Measurements from ENCODE around the gene TRIM26.

TRIM26 gene

GRCh38 chr6:30211306-30211705, 1.9 kb downstream of the TRIM26 start:
- H3K9ac ChIP-seq (ENCODE audit: low read depth, low read length) = no peak overlapping the region
- no peaks in the 10 kb centered on the region for H3K9me3 ChIP-seq (ENCODE audit: control insufficient read depth, insufficient read depth, low read length)
- no peak overlapping the region for H3K27ac ChIP-seq (ENCODE audit: low read depth, low read length)
- H3K4me3 ChIP-seq (ENCODE audit: low read depth, low read length) = 0 out of 2 replicates have a peak overlapping the region, but pooled peaks have one; percentile 87
- H3K36me3 ChIP-seq (ENCODE audit: control insufficient read depth, insufficient read depth, low read length) = 0 out of 2 replicates have a peak, but pooled peaks cover 11% of the 10 kb centered on the region
- peaks cover 40% of the 10 kb centered on the region for H3K4me1 ChIP-seq (ENCODE audit: control insufficient read depth, insufficient read depth, low read length)
- H3K27me3 ChIP-seq (ENCODE audit: control insufficient read depth, insufficient read depth, low read length) = 0 out of 2 replicates have a peak, but pooled peaks cover 2% of the 10 kb centered on the region

DNA sequence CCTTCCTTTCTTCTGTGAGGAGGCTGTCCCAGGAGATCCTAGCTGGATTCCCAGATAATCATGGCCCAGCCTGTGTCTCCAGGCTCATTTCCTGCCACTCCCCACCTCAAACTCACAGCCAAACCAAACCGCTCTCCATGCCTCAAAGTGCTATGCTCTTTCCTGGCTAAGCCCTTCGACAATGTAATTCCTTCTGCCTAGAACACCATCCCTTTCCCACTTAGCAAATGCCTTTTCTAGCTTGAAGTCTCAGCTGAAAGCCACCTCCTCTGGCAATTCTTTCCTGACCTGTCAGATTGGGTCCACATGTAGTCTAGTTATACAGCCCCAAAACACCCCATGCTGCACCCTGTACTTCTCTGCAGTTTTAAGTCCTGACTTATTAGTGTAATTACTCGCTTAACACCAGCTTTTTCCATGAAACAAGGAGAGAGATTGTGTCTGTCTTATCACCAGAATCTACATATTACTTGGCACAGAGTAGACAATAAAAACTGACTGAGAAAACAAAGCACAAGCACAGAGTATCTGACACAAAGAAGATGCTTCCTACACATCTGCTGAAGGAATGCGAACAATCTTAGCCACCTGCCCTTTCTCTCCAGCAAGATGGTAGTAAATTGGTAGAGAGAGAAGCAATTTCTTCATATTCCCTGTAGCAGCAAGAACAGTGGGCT, 5.4 kb downstream of the TRIM26 start:
- Histone ChIP-seq H3K27me3 (ENCODE audit: control insufficient read depth, insufficient read depth, low read length) (no peaks in the 10 kb centered on the region), H3K4me3 (ENCODE audit: low read depth, low read length) (no peak overlapping the region), H3K36me3 (ENCODE audit: control insufficient read depth, insufficient read depth, low read length) (0 out of 2 replicates have a peak, but pooled peaks cover 11% of the 10 kb centered on the region), H3K27ac (ENCODE audit: low read depth, low read length) (peak overlapping the region; percentile 62), H3K9ac (ENCODE audit: low read depth, low read length) (no peak overlapping the region), H3K9me3 (ENCODE audit: control insufficient read depth, insufficient read depth, low read length) (no peaks in the 10 kb centered on the region), H3K4me1 (ENCODE audit: control insufficient read depth, insufficient read depth, low read length) (peaks cover 41% of the 10 kb centered on the region)

DNA sequence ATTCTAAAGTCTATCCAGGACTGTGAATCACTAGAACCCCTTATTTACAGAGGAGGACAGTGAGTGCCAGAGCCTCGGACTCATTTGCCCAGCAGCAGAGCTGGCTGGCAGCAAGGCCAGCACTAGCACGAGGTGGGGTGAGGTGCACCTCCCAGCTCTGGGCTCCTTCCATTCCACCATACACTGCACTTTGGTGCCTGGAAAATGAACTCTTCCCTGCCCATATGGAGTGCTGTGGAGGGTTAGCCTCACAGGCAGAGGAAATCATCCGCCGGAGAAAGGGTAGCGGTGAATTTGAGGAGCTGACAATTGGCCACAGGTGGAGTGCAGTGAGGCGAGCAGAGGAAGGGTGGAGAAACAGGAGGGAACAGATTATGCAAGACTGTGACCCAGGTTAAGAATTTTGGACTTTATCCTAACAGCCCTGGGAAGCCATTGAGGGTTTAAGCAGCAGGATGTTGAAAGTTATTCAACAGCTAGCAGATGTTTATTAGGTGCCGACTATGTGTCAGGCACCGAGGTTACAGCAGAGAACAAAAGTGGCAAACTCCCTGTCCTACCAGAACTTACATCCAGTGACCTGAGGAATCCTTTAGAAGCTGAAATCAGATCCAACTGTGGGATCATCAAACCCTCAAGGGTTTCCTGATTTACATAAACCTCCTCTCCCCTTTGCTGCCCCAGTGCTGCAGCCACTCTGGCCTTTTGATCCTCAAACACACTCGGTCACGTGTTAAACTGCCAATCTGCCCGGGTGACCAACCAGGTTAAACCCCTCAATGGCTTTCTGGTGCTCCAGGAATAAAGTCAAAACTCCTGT, 6.2 kb downstream of the TRIM26 start:
- Histone ChIP-seq H3K9me3 (ENCODE audit: control insufficient read depth, insufficient read depth, low read length) (no peaks in the 10 kb centered on the region), H3K27me3 (ENCODE audit: control insufficient read depth, insufficient read depth, low read length) (no peaks in the 10 kb centered on the region), H3K4me1 (ENCODE audit: control insufficient read depth, insufficient read depth, low read length) (peaks cover 45% of the 10 kb centered on the region), H3K4me3 (ENCODE audit: low read depth, low read length) (no peak overlapping the region), H3K36me3 (ENCODE audit: control insufficient read depth, insufficient read depth, low read length) (0 out of 2 replicates have a peak, but pooled peaks cover 11% of the 10 kb centered on the region), H3K9ac (ENCODE audit: low read depth, low read length) (no peak overlapping the region), H3K27ac (ENCODE audit: low read depth, low read length) (peak overlapping the region; percentile 62)

GRCh38 chr6:30206152-30206551, 7.1 kb downstream of the TRIM26 start:
- Histone ChIP-seq H3K4me1 (ENCODE audit: control insufficient read depth, insufficient read depth, low read length) (peaks cover 42% of the 10 kb centered on the region), H3K27me3 (ENCODE audit: control insufficient read depth, insufficient read depth, low read length) (no peaks in the 10 kb centered on the region), H3K9me3 (ENCODE audit: control insufficient read depth, insufficient read depth, low read length) (no peaks in the 10 kb centered on the region), H3K9ac (ENCODE audit: low read depth, low read length) (no peak overlapping the region), H3K4me3 (ENCODE audit: low read depth, low read length) (no peak overlapping the region), H3K27ac (ENCODE audit: low read depth, low read length) (no peak overlapping the region), H3K36me3 (ENCODE audit: control insufficient read depth, insufficient read depth, low read length) (peaks cover 12% of the 10 kb centered on the region; the same call in 1 of the 2 replicates)

- H3K27ac ChIP-seq (ENCODE audit: low read depth, low read length) = no peak overlapping the region
- no peak overlapping the region for H3K4me3 ChIP-seq (ENCODE audit: low read depth, low read length)
- H3K36me3 ChIP-seq (ENCODE audit: control insufficient read depth, insufficient read depth, low read length) = peaks cover 23% of the 10 kb centered on the region
- no peak overlapping the region for H3K9ac ChIP-seq (ENCODE audit: low read depth, low read length)
- H3K4me1 ChIP-seq (ENCODE audit: control insufficient read depth, insufficient read depth, low read length) = peaks cover 50% of the 10 kb centered on the region
- no peaks in the 10 kb centered on the region for H3K9me3 ChIP-seq (ENCODE audit: control insufficient read depth, insufficient read depth, low read length)
- no peaks in the 10 kb centered on the region for H3K27me3 ChIP-seq (ENCODE audit: control insufficient read depth, insufficient read depth, low read length)
Measured at GRCh38 chr6:30204116-30204515, 9.1 kb downstream of the TRIM26 start.

DNA sequence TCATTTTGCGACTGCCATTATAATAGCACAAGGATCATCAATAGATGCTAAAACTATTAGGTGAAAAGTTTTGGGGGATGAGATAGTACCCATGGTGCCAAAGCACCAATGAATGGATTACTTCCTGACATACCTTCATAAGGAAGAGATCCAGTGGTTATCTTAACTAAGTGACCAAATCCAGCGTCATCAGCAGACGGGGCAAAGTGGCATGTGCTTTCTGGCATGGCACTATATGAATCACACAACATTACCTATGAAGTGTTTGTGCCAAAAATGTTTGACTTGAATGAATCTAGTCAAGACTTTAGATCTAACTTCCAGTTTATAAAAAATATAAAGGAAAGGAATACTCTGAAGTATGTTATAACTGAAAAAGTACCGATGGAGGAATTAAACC, 10.8 kb downstream of the TRIM26 start:
- H3K9me3 ChIP-seq (ENCODE audit: control insufficient read depth, insufficient read depth, low read length) = no peaks in the 10 kb centered on the region
- H3K9ac ChIP-seq (ENCODE audit: low read depth, low read length) = no peak overlapping the region
- peaks cover 35% of the 10 kb centered on the region for H3K36me3 ChIP-seq (ENCODE audit: control insufficient read depth, insufficient read depth, low read length)
- H3K27me3 ChIP-seq (ENCODE audit: control insufficient read depth, insufficient read depth, low read length) = no peaks in the 10 kb centered on the region
- no peak overlapping the region for H3K4me3 ChIP-seq (ENCODE audit: low read depth, low read length)
- peaks cover 34% of the 10 kb centered on the region for H3K4me1 ChIP-seq (ENCODE audit: control insufficient read depth, insufficient read depth, low read length)
- peak overlapping the region; percentile 39 for H3K27ac ChIP-seq (ENCODE audit: low read depth, low read length)

DNA sequence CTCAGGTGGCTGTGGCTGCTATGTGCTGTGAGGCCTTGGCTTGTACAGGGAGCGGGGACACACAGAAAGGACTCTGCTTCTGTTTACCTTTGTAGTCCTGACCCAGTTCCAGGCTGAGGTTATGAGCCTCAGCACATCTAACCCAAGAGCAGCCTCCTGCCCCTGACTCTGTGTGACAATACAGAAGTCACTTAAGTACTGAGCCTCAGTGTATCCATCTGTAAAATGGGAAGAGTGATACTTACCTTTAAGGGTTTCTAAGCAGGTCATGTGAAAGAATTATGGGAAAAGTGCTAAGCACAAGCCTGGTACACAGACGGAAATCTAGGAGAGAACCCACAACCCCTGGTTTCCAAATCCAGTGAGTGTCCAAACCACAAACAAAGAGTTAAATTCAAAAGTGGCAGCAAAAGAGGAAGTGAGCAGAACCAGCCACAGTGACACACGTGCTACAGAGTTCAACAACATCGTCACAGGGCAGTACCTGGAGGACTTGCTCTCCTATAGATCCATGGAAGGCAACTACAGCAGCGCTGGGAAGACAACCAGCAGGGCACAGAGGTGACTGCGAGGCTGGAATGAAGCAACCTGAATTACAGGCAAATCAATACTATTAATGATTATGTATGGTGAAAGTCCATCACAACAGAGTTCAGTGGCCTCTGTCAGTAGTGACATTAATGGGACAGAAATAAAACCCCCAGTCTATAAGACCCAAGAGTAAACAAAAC, 12.5 kb downstream of the TRIM26 start:
- Histone ChIP-seq H3K4me3 (ENCODE audit: low read depth, low read length) (no peak overlapping the region), H3K4me1 (ENCODE audit: control insufficient read depth, insufficient read depth, low read length) (peaks cover 27% of the 10 kb centered on the region), H3K9me3 (ENCODE audit: control insufficient read depth, insufficient read depth, low read length) (no peaks in the 10 kb centered on the region), H3K9ac (ENCODE audit: low read depth, low read length) (no peak overlapping the region), H3K27me3 (ENCODE audit: control insufficient read depth, insufficient read depth, low read length) (no peaks in the 10 kb centered on the region), H3K36me3 (ENCODE audit: control insufficient read depth, insufficient read depth, low read length) (peaks cover 52% of the 10 kb centered on the region), H3K27ac (ENCODE audit: low read depth, low read length) (no peak overlapping the region)

- Histone ChIP-seq H3K4me1 (ENCODE audit: control insufficient read depth, insufficient read depth, low read length) (peaks cover 23% of the 10 kb centered on the region), H3K36me3 (ENCODE audit: control insufficient read depth, insufficient read depth, low read length) (peaks cover 69% of the 10 kb centered on the region), H3K27me3 (ENCODE audit: control insufficient read depth, insufficient read depth, low read length) (no peaks in the 10 kb centered on the region), H3K27ac (ENCODE audit: low read depth, low read length) (no peak overlapping the region), H3K9me3 (ENCODE audit: control insufficient read depth, insufficient read depth, low read length) (no peaks in the 10 kb centered on the region), H3K4me3 (ENCODE audit: low read depth, low read length) (no peak overlapping the region), H3K9ac (ENCODE audit: low read depth, low read length) (no peak overlapping the region)
Measured at GRCh38 chr6:30198166-30199084, 14.8 kb downstream of the TRIM26 start.

GRCh38 chr6:30196376-30196775, 16.8 kb downstream of the TRIM26 start:
- Histone ChIP-seq H3K9ac (ENCODE audit: low read depth, low read length) (no peak overlapping the region), H3K27me3 (ENCODE audit: control insufficient read depth, insufficient read depth, low read length) (no peaks in the 10 kb centered on the region), H3K4me3 (ENCODE audit: low read depth, low read length) (no peak overlapping the region), H3K27ac (ENCODE audit: low read depth, low read length) (no peak overlapping the region), H3K9me3 (ENCODE audit: control insufficient read depth, insufficient read depth, low read length) (no peaks in the 10 kb centered on the region), H3K36me3 (ENCODE audit: control insufficient read depth, insufficient read depth, low read length) (peaks cover 69% of the 10 kb centered on the region), H3K4me1 (ENCODE audit: control insufficient read depth, insufficient read depth, low read length) (peaks cover 11% of the 10 kb centered on the region)

DNA sequence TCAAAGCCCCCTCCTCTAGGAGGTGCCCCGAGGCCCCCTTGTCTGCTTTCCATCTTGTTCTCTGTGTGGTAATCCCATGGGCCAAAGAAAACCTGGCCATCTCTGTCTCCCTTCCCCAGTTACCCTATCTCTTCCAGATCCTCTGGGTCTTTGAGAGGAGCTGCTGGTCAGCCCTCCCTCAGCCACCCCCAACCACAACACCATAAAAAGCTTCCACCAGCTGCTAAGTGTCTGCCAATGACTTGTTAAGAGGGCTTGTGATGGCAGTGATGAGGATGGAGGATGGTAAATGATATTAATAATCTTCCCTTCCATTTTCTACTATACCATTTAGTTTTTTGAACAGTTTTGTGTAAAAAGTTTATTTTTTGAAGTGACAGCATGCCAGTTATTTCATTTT, 17.3 kb downstream of the TRIM26 start:
- H3K4me1 ChIP-seq (ENCODE audit: control insufficient read depth, insufficient read depth, low read length) = peaks cover 7% of the 10 kb centered on the region; the same call in 1 of the 2 replicates
- no peak overlapping the region for H3K4me3 ChIP-seq (ENCODE audit: low read depth, low read length)
- no peak overlapping the region for H3K27ac ChIP-seq (ENCODE audit: low read depth, low read length)
- H3K27me3 ChIP-seq (ENCODE audit: control insufficient read depth, insufficient read depth, low read length) = no peaks in the 10 kb centered on the region
- H3K36me3 ChIP-seq (ENCODE audit: control insufficient read depth, insufficient read depth, low read length) = peaks cover 68% of the 10 kb centered on the region
- no peaks in the 10 kb centered on the region for H3K9me3 ChIP-seq (ENCODE audit: control insufficient read depth, insufficient read depth, low read length)
- no peak overlapping the region for H3K9ac ChIP-seq (ENCODE audit: low read depth, low read length)
